SK-N-SH (cell line): ENCODE results near the gene COX4I1. TPM values are rescaled to one million over a fixed set of nuclear protein-coding genes. Genes with fewer than 3 reads are reported as not detected.

Experiments used
- CTCF ChIA-PET: fragments of 300-600, 350-600 bp; formaldehyde crosslinking; extraction: SDS; loops from one replicate; lab custom pipeline; 2021; lab: Yijun Ruan, JAX
- POLR2A ChIA-PET: fragments of 350-600 bp; sonication (Branson Sonifier 250); formaldehyde crosslinking; extraction: SDS; loops from one replicate; lab custom pipeline; 2020; ENCODE audit warnings: antibody characterized with exemption, inconsistent platforms; lab: Yijun Ruan, JAX
- DNase-seq: peaks from one replicate; pipeline ENCODE4 v3.0.0; 2012
- H2AFZ ChIP-seq: fragments of 200-600 bp; sonication (generic); 2 replicates; pipeline ENCODE4 v1.8.1; 2016; ENCODE audit warnings: antibody characterized with exemption, mild to moderate bottlenecking, low read depth
- H3F3A ChIP-seq: fragments of 200-600 bp; sonication (generic); replicated peaks from 2 replicates; pipeline ENCODE3; 2016; ENCODE audit warnings: antibody characterized with exemption, mild to moderate bottlenecking; ENCODE audit not compliant: insufficient read depth
- H3K27ac ChIP-seq, 2 experiments: fragments of 200-500 bp in 1 of 2; fragments of 200-600 bp in 1 of 2; sonication (Bioruptor generic) in 1 of 2; sonication (generic), shearing (Covaris generic) in 1 of 2; 2 replicates each; pipeline versions ENCODE4 v1.5.1 to v1.6.1; 2014 to 2016; ENCODE audit warnings: low read depth in 2 of 2, inconsistent platforms in 1 of 2, low read length in 1 of 2, mild to moderate bottlenecking in 1 of 2, mixed read lengths in 1 of 2
- H3K27me3 ChIP-seq: fragments of 200-600 bp; sonication (generic), shearing (Covaris generic); 2 replicates; pipeline ENCODE4 v1.6.1; 2016; ENCODE audit warnings: mixed run types; ENCODE audit not compliant: insufficient read depth
- H3K36me3 ChIP-seq, 2 experiments: fragments of 200-500 bp in 1 of 2; fragments of 200-600 bp in 1 of 2; sonication (Bioruptor generic) in 1 of 2; sonication (generic) in 1 of 2; replicated peaks in 1 of 2; 2 replicates each; pipeline versions ENCODE3 to v1.5.1; 2014 to 2016; ENCODE audit warnings: low read length in 1 of 2, mild to moderate bottlenecking in 1 of 2; ENCODE audit not compliant: insufficient read depth in 2 of 2, control insufficient read depth in 1 of 2
- H3K4me1 ChIP-seq, 2 experiments: fragments of 200-500 bp in 1 of 2; fragments of 200-600 bp in 1 of 2; sonication (Bioruptor generic) in 1 of 2; sonication (generic), shearing (Covaris generic) in 1 of 2; 2 replicates each; pipeline versions ENCODE4 v1.5.1 to v1.6.1; 2014 to 2016; ENCODE audit warnings: low read depth in 1 of 2, low read length in 1 of 2, mixed run types in 1 of 2; ENCODE audit not compliant: insufficient read depth in 2 of 2, control insufficient read depth in 1 of 2
- H3K4me2 ChIP-seq: fragments of 200-600 bp; sonication (generic), shearing (Covaris generic); 2 replicates; pipeline ENCODE4 v1.6.1; 2017; ENCODE audit warnings: mixed run types
- H3K4me3 ChIP-seq, 2 experiments: fragments of 200-500 bp in 1 of 2; fragments of 200-600 bp in 1 of 2; sonication (Bioruptor generic) in 1 of 2; sonication (generic), shearing (Covaris generic) in 1 of 2; 2 replicates each; pipeline versions ENCODE4 v1.5.1 to v1.8.1; 2014 to 2016; ENCODE audit warnings: low read depth in 2 of 2, inconsistent platforms in 1 of 2, low read length in 1 of 2, mild to moderate bottlenecking in 1 of 2, mixed read lengths in 1 of 2, moderate library complexity in 1 of 2
- H3K79me2 ChIP-seq: fragments of 200-600 bp; sonication (generic); 2 replicates; pipeline ENCODE4 v1.8.1; 2017; ENCODE audit warnings: mild to moderate bottlenecking; ENCODE audit not compliant: insufficient read depth
- H3K9ac ChIP-seq: fragments of 200-600 bp; sonication (generic); 2 replicates; pipeline ENCODE4 v1.6.1; 2017; ENCODE audit warnings: mixed run types
- H3K9me2 ChIP-seq: fragments of 200-600 bp; sonication (generic); 2 replicates; pipeline ENCODE4 v1.6.1; 2017; ENCODE audit warnings: mixed run types
- H3K9me3 ChIP-seq: fragments of 200-600 bp; sonication (generic); 2 replicates; pipeline ENCODE4 v1.6.1; 2017; ENCODE audit warnings: mixed run types, mild to moderate bottlenecking, moderate library complexity
- H4K20me1 ChIP-seq: fragments of 200-600 bp; sonication (generic); 2 replicates; pipeline ENCODE4 v1.6.1; 2017; ENCODE audit warnings: mild to moderate bottlenecking, mixed run types; ENCODE audit not compliant: insufficient read depth
- CTCF ChIP-seq: fragments of 200-600 bp; sonication (generic); IDR thresholded peaks from 2 replicates; pipeline ENCODE4 v1.6.1; 2017; ENCODE audit warnings: antibody characterized with exemption, mild to moderate bottlenecking, moderate library complexity
- EP300 ChIP-seq, 2 experiments: IDR thresholded peaks; 2 replicates each; pipeline versions ENCODE4 v1.4.0 to v1.6.1; 2012; ENCODE audit warnings: borderline replicate concordance in 1 of 2, low read depth in 1 of 2, low read length in 1 of 2
- EZH2phosphoT487 ChIP-seq: fragments of 200-600 bp; sonication (generic); IDR thresholded peaks from 2 replicates; pipeline ENCODE4 v1.6.1; 2017; ENCODE audit warnings: low read depth, mixed run types, mild to moderate bottlenecking, antibody characterized with exemption, moderate library complexity, borderline replicate concordance
- FOSL2 ChIP-seq: IDR thresholded peaks from 2 replicates; pipeline ENCODE4 v1.4.0; 2012; ENCODE audit warnings: low read depth, mild to moderate bottlenecking, moderate library complexity, borderline replicate concordance
- GATA2 ChIP-seq: sonication (generic); formaldehyde crosslinking; IDR thresholded peaks from 2 replicates; pipeline ENCODE4 v1.5.0; 2020; ENCODE audit warnings: mild to moderate bottlenecking, missing genetic modification reagents
- IRF3 ChIP-seq: fragments of 150-350 bp; IDR thresholded peaks from 2 replicates; pipeline ENCODE4 v1.6.1; 2016; ENCODE audit warnings: mild to moderate bottlenecking, low read depth, low read length
- JUND ChIP-seq: IDR thresholded peaks from 2 replicates; pipeline ENCODE4 v1.4.0; 2012
- MEF2A ChIP-seq: IDR thresholded peaks from 2 replicates; pipeline ENCODE4 v1.4.0; 2012; ENCODE audit warnings: low read depth, borderline replicate concordance
- NRF1 ChIP-seq: IDR thresholded peaks from 2 replicates; pipeline ENCODE4 v1.6.1; 2012; ENCODE audit warnings: low read depth, mild to moderate bottlenecking, low read length
- RCOR1 ChIP-seq: fragments of 150-350 bp; IDR thresholded peaks from 2 replicates; pipeline ENCODE4 v1.6.1; 2017; ENCODE audit warnings: antibody characterized with exemption, low read length
- REST ChIP-seq: IDR thresholded peaks from 2 replicates; pipeline ENCODE4 v1.6.1; 2012; ENCODE audit warnings: mild to moderate bottlenecking, low read depth, low read length, moderate library complexity
- RFX5 ChIP-seq: IDR thresholded peaks from 2 replicates; pipeline ENCODE4 v1.6.1; 2012; ENCODE audit warnings: mild to moderate bottlenecking, improper control_type of control experiment, low read length
- SIN3A ChIP-seq: IDR thresholded peaks from 2 replicates; pipeline ENCODE4 v1.6.1; 2012; ENCODE audit warnings: low read depth, mild to moderate bottlenecking, low read length, moderate library complexity, borderline replicate concordance
- SMC3 ChIP-seq: IDR thresholded peaks from 2 replicates; pipeline ENCODE4 v1.6.1; 2012; ENCODE audit warnings: low read depth, low read length, improper control_type of control experiment
- TAF1 ChIP-seq: IDR thresholded peaks from 2 replicates; pipeline ENCODE4 v1.6.1; 2012; ENCODE audit warnings: low read depth, mild to moderate bottlenecking, low read length, moderate library complexity, borderline replicate concordance
- TCF12 ChIP-seq: IDR thresholded peaks from 2 replicates; pipeline ENCODE4 v1.4.0; 2012
- WGBS: methylation state at CpG from one replicate; pipeline ENCODE4 v1.1.6; 2017; ENCODE audit warnings: low lambda C conversion rate; 5-methylcytosine and 5-hydroxymethylcytosine counted together
- polyA plus RNA-seq, 3 experiments: library from polyadenylated mRNA; depleted of rRNA; stranded (reverse); fragments of >200 nt; gene quantifications; 2 replicates each; pipeline ENCODE4 v1.2.3, GENCODE V29; 2012
- TF ChIP-seq, protein P1 (sequence below): IDR thresholded peaks from 2 replicates; pipeline ENCODE4 v1.4.0; 2012; ENCODE audit warnings: low read depth, borderline replicate concordance
- TF ChIP-seq, protein P2 (sequence below): IDR thresholded peaks from 2 replicates; pipeline ENCODE4; 2012
- TF ChIP-seq, protein P3 (sequence below): fragments of 150-350 bp; IDR thresholded peaks from 2 replicates; pipeline ENCODE4 v1.6.1; 2017; ENCODE audit warnings: antibody characterized with exemption, low read length, low read depth, borderline replicate concordance
- TF ChIP-seq, protein P4 (sequence below): IDR thresholded peaks from 2 replicates; pipeline ENCODE4 v1.4.0; 2012; ENCODE audit warnings: low read depth, borderline replicate concordance

Gene COX4I1
- polyA plus RNA-seq, 1 of the 3 experiments (the other 2 are of a cell fraction): 1,294 TPM

- POLR2A ChIA-PET: no interaction called here
- Histone ChIP-seq H3K4me2 (no peak overlapping the region), H3K9me3 (no peaks in the 10 kb centered on the region), H3K27me3 (peaks cover 90% of the 10 kb centered on the region), H3K36me3 (no peaks in the 10 kb centered on the region), H4K20me1 (no peaks in the 10 kb centered on the region), H3K4me3 (no peak overlapping the region), H3F3A (no peaks in the 10 kb centered on the region), H3K4me1 (no peaks in the 10 kb centered on the region), H3K9ac (no peak overlapping the region), H3K79me2 (no peaks in the 10 kb centered on the region), H3K9me2 (no peaks in the 10 kb centered on the region), H2AFZ (no peak overlapping the region), H3K27ac (no peak overlapping the region)
- TF ChIP-seq, protein P1, sequence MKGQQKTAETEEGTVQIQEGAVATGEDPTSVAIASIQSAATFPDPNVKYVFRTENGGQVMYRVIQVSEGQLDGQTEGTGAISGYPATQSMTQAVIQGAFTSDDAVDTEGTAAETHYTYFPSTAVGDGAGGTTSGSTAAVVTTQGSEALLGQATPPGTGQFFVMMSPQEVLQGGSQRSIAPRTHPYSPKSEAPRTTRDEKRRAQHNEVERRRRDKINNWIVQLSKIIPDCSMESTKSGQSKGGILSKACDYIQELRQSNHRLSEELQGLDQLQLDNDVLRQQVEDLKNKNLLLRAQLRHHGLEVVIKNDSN: no peak
- TF ChIP-seq IRF3: no peak
- TF ChIP-seq, protein P2, sequence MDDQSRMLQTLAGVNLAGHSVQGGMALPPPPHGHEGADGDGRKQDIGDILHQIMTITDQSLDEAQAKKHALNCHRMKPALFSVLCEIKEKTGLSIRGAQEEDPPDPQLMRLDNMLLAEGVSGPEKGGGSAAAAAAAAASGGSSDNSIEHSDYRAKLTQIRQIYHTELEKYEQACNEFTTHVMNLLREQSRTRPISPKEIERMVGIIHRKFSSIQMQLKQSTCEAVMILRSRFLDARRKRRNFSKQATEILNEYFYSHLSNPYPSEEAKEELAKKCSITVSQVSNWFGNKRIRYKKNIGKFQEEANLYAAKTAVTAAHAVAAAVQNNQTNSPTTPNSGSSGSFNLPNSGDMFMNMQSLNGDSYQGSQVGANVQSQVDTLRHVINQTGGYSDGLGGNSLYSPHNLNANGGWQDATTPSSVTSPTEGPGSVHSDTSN: no peak
- no peak for TF ChIP-seq SIN3A
- TF ChIP-seq, protein P3, sequence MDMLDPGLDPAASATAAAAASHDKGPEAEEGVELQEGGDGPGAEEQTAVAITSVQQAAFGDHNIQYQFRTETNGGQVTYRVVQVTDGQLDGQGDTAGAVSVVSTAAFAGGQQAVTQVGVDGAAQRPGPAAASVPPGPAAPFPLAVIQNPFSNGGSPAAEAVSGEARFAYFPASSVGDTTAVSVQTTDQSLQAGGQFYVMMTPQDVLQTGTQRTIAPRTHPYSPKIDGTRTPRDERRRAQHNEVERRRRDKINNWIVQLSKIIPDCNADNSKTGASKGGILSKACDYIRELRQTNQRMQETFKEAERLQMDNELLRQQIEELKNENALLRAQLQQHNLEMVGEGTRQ: no peak
- TF ChIP-seq, protein P4, sequence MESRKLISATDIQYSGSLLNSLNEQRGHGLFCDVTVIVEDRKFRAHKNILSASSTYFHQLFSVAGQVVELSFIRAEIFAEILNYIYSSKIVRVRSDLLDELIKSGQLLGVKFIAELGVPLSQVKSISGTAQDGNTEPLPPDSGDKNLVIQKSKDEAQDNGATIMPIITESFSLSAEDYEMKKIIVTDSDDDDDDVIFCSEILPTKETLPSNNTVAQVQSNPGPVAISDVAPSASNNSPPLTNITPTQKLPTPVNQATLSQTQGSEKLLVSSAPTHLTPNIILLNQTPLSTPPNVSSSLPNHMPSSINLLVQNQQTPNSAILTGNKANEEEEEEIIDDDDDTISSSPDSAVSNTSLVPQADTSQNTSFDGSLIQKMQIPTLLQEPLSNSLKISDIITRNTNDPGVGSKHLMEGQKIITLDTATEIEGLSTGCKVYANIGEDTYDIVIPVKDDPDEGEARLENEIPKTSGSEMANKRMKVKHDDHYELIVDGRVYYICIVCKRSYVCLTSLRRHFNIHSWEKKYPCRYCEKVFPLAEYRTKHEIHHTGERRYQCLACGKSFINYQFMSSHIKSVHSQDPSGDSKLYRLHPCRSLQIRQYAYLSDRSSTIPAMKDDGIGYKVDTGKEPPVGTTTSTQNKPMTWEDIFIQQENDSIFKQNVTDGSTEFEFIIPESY: no peak
- no peak for TF ChIP-seq FOSL2
- TF ChIP-seq EZH2phosphoT487: no peak
- TF ChIP-seq MEF2A: no peak
- TF ChIP-seq EP300 (IDR thresholded peaks at IDR 0.05; ENCODE audit: borderline replicate concordance in 1 of 2, low read depth in 1 of 2, low read length in 1 of 2): no peak
- TF ChIP-seq RFX5: no peak
- no peak for TF ChIP-seq RCOR1
- TF ChIP-seq SMC3: no peak
- no peak for TF ChIP-seq GATA2 (CRISPR knock-in tag)
- TF ChIP-seq JUND: no peak
- no peak for TF ChIP-seq TAF1
- no peak for TF ChIP-seq REST
- TF ChIP-seq TCF12: no peak
- no peak for TF ChIP-seq CTCF
- no peak for TF ChIP-seq NRF1
- CTCF ChIA-PET: interaction anchor here (1.5 to 10.0 kb wide), 2 partner anchors 16 to 180 kb away, joined by 4 to 85 read pairs; no protein-coding TSS in a partner anchor
- DNase-seq: no peak
- WGBS: 5% methylated on average over 17 of the region's 22 CpGs
Measured at GRCh38 chr16:85835956-85836705, 36.6 kb downstream of the COX4I1 start.
